Retinal pigment epithelial cell (primary cell): ENCODE data around the gene OSMR.

Source experiments
- DNase-seq: peaks from one replicate; pipeline ENCODE4 v3.0.0-alpha.2; 2010; ENCODE audit warnings: low read depth
- H3K4me3 ChIP-seq: 2 replicates; pipeline ENCODE4 v1.5.1; 2011; ENCODE audit warnings: mild to moderate bottlenecking, low read length, control low read depth, moderate library complexity
- CTCF ChIP-seq: conservative IDR thresholded peaks from 2 replicates; pipeline ENCODE4 v1.5.1; 2011; ENCODE audit warnings: low read depth, low read length, control low read depth, inconsistent platforms

OSMR gene

GRCh38 chr5:38906503-38906902 is 60.7 kb downstream of the OSMR start:
- no peak for DNase-seq
- no peak overlapping the region for H3K4me3 ChIP-seq
- no peak for TF ChIP-seq CTCF

GRCh38 chr5:38911933-38912332 is 66.1 kb downstream of the OSMR start:
- no peak for DNase-seq
- no peak for TF ChIP-seq CTCF
- no peak overlapping the region for H3K4me3 ChIP-seq

- no peak for DNase-seq
- H3K4me3 ChIP-seq: no peak overlapping the region
- TF ChIP-seq CTCF: no peak
Measured at GRCh38 chr5:38913714-38914113, 67.9 kb downstream of the OSMR start.

- TF ChIP-seq CTCF: no peak
- DNase-seq: no peak
- H3K4me3 ChIP-seq: no peak overlapping the region
Measured at GRCh38 chr5:38916802-38917201, 71.0 kb downstream of the OSMR start.

- no peak for DNase-seq
Measured at GRCh38 chr5:38921174-38921573, 75.4 kb downstream of the OSMR start.

GRCh38 chr5:38922199-38922598 is 76.4 kb downstream of the OSMR start:
- peak; percentile 95 for TF ChIP-seq CTCF
- no peak for DNase-seq
- no peak overlapping the region for H3K4me3 ChIP-seq

More at GRCh38 chr5:38921174-38921573, 75.4 kb downstream of the OSMR start:
- no peak overlapping the region for H3K4me3 ChIP-seq
- TF ChIP-seq CTCF: no peak

- no peak for TF ChIP-seq CTCF
- H3K4me3 ChIP-seq: no peak overlapping the region
- DNase-seq: no peak
Measured at GRCh38 chr5:38923661-38924451, 78.0 kb downstream of the OSMR start.
